Subcutaneous adipose tissue (tissue), 4 donors: Measurements from ENCODE around the gene BAHCC1. TPM values are rescaled to one million over a fixed set of nuclear protein-coding genes. Genes with fewer than 3 reads are reported as not detected.

Experiments used
- CTCF ChIP-seq: fragments of 450-650 bp; IDR thresholded peaks from one replicate; pipeline ENCODE4 v1.5.1; 2016; ENCODE audit warnings: low read depth, mild to moderate bottlenecking, control low read depth, antibody characterized with exemption, moderate library complexity
- total RNA-seq, 4 donors: library from RNA; depleted of rRNA; stranded (reverse); fragments of >200 nt; gene quantifications; one replicate each; pipeline ENCODE4 v1.1.0, GENCODE V29; 2016

Gene BAHCC1
- total RNA-seq, 4 donors from 2014 or later, result 2.6 to 24.1 (median 5.7) TPM

GRCh38 chr17:81433656-81434055, 38.4 kb downstream of the BAHCC1 start:
- TF ChIP-seq CTCF, result no peak

- no peak for TF ChIP-seq CTCF
Observed at GRCh38 chr17:81434072-81434471, 38.8 kb downstream of the BAHCC1 start.

GRCh38 chr17:81434681-81435417, 39.6 kb downstream of the BAHCC1 start:
- no peak for TF ChIP-seq CTCF

- TF ChIP-seq CTCF, result no peak
Observed at GRCh38 chr17:81435652-81436293, 40.5 kb downstream of the BAHCC1 start.

- TF ChIP-seq CTCF, result no peak
Observed at GRCh38 chr17:81436294-81436849, 41.1 kb downstream of the BAHCC1 start.

GRCh38 chr17:81437191-81437651, 42.0 kb downstream of the BAHCC1 start:
- no peak for TF ChIP-seq CTCF

GRCh38 chr17:81438007-81438659, 42.9 kb downstream of the BAHCC1 start:
- no peak for TF ChIP-seq CTCF
